Measurements from ENCODE around the gene MINAR1.

MINAR1 gene

GRCh38 chr15:79458491-79458890 lies 26.4 kb downstream of the MINAR1 start:
- Mint-ChIP-seq H3K27me3 (no peaks in the 10 kb centered on the region), H3K36me3 (ENCODE audit: insufficient read depth) (no peaks in the 10 kb centered on the region), H3K27ac (ENCODE audit: low read depth) (no peak overlapping the region), H3K4me1 (no peaks in the 10 kb centered on the region), H3K4me3 (no peak overlapping the region), H3K9me3 (no peaks in the 10 kb centered on the region)
- no peak for DNase-seq (ENCODE audit: low spot score in 2 of 2)
- no peak for ATAC-seq (replicated peaks; ENCODE audit: extremely low read depth, poor library complexity, severe bottlenecking)

GRCh38 chr15:79459666-79460065 lies 27.5 kb downstream of the MINAR1 start:
- ATAC-seq (replicated peaks; ENCODE audit: extremely low read depth, poor library complexity, severe bottlenecking) (no peak), DNase-seq (ENCODE audit: low spot score in 2 of 2) (no peak)
- H3K27ac Mint-ChIP-seq (ENCODE audit: low read depth), result no peak overlapping the region
- no peaks in the 10 kb centered on the region for H3K9me3 Mint-ChIP-seq
- no peaks in the 10 kb centered on the region for H3K4me1 Mint-ChIP-seq
- no peaks in the 10 kb centered on the region for H3K27me3 Mint-ChIP-seq
- no peak overlapping the region for H3K4me3 Mint-ChIP-seq
- no peaks in the 10 kb centered on the region for H3K36me3 Mint-ChIP-seq (ENCODE audit: insufficient read depth)

GRCh38 chr15:79463043-79463780 lies 31.1 kb downstream of the MINAR1 start:
- H3K36me3 Mint-ChIP-seq (ENCODE audit: insufficient read depth), result no peaks in the 10 kb centered on the region
- no peaks in the 10 kb centered on the region for H3K27me3 Mint-ChIP-seq
- H3K4me3 Mint-ChIP-seq, result no peak overlapping the region
- ATAC-seq (replicated peaks; ENCODE audit: extremely low read depth, poor library complexity, severe bottlenecking), result no peak
- H3K27ac Mint-ChIP-seq (ENCODE audit: low read depth), result no peak overlapping the region
- H3K4me1 Mint-ChIP-seq, result no peaks in the 10 kb centered on the region
- no peak for DNase-seq (ENCODE audit: low spot score in 2 of 2)
- H3K9me3 Mint-ChIP-seq, result no peaks in the 10 kb centered on the region

GRCh38 chr15:79463781-79464270 lies 31.7 kb downstream of the MINAR1 start:
- Mint-ChIP-seq H3K36me3 (ENCODE audit: insufficient read depth) (no peaks in the 10 kb centered on the region), H3K4me1 (no peaks in the 10 kb centered on the region), H3K4me3 (no peak overlapping the region), H3K27ac (ENCODE audit: low read depth) (no peak overlapping the region), H3K27me3 (no peaks in the 10 kb centered on the region), H3K9me3 (no peaks in the 10 kb centered on the region)
- DNase-seq (ENCODE audit: low spot score in 2 of 2) (no peak), ATAC-seq (replicated peaks; ENCODE audit: extremely low read depth, poor library complexity, severe bottlenecking) (no peak)

GRCh38 chr15:79466488-79466887 lies 34.4 kb downstream of the MINAR1 start:
- no peaks in the 10 kb centered on the region for H3K9me3 Mint-ChIP-seq
- DNase-seq (ENCODE audit: low spot score in 2 of 2), result no peak
- no peaks in the 10 kb centered on the region for H3K27me3 Mint-ChIP-seq
- no peaks in the 10 kb centered on the region for H3K36me3 Mint-ChIP-seq (ENCODE audit: insufficient read depth)
- no peaks in the 10 kb centered on the region for H3K4me1 Mint-ChIP-seq
- no peak overlapping the region for H3K27ac Mint-ChIP-seq (ENCODE audit: low read depth)
- no peak overlapping the region for H3K4me3 Mint-ChIP-seq
- ATAC-seq (replicated peaks; ENCODE audit: extremely low read depth, poor library complexity, severe bottlenecking), result no peak

GRCh38 chr15:79467865-79468586 lies 35.9 kb downstream of the MINAR1 start:
- Mint-ChIP-seq H3K4me3 (no peak overlapping the region), H3K27ac (ENCODE audit: low read depth) (no peak overlapping the region), H3K9me3 (no peaks in the 10 kb centered on the region), H3K4me1 (no peaks in the 10 kb centered on the region), H3K36me3 (ENCODE audit: insufficient read depth) (peaks cover 2% of the 10 kb centered on the region), H3K27me3 (no peaks in the 10 kb centered on the region)
- ATAC-seq (replicated peaks; ENCODE audit: extremely low read depth, poor library complexity, severe bottlenecking), result no peak
- DNase-seq (ENCODE audit: low spot score in 2 of 2), result no peak

GRCh38 chr15:79472446-79472845 lies 40.3 kb downstream of the MINAR1 start:
- Mint-ChIP-seq H3K27me3 (no peaks in the 10 kb centered on the region), H3K9me3 (no peaks in the 10 kb centered on the region), H3K27ac (ENCODE audit: low read depth) (no peak overlapping the region), H3K36me3 (ENCODE audit: insufficient read depth) (peaks cover 2% of the 10 kb centered on the region), H3K4me1 (no peaks in the 10 kb centered on the region), H3K4me3 (no peak overlapping the region)
- ATAC-seq (replicated peaks; ENCODE audit: extremely low read depth, poor library complexity, severe bottlenecking), result no peak
- no peak for DNase-seq (ENCODE audit: low spot score in 2 of 2)

GRCh38 chr15:79474252-79474651 lies 42.1 kb downstream of the MINAR1 start:
- Mint-ChIP-seq H3K27ac (ENCODE audit: low read depth) (no peak overlapping the region), H3K27me3 (no peaks in the 10 kb centered on the region), H3K36me3 (ENCODE audit: insufficient read depth) (peaks cover 2% of the 10 kb centered on the region), H3K4me1 (no peaks in the 10 kb centered on the region), H3K9me3 (no peaks in the 10 kb centered on the region), H3K4me3 (no peak overlapping the region)
- DNase-seq (ENCODE audit: low spot score in 2 of 2) (no peak), ATAC-seq (replicated peaks; ENCODE audit: extremely low read depth, poor library complexity, severe bottlenecking) (no peak)

GRCh38 chr15:79475306-79475705 lies 43.2 kb downstream of the MINAR1 start:
- no peaks in the 10 kb centered on the region for H3K9me3 Mint-ChIP-seq
- no peak for DNase-seq (ENCODE audit: low spot score in 2 of 2)

GRCh38 chr15:79478108-79478507 lies 46.0 kb downstream of the MINAR1 start:
- no peaks in the 10 kb centered on the region for H3K36me3 Mint-ChIP-seq (ENCODE audit: insufficient read depth)
- ATAC-seq (replicated peaks; ENCODE audit: extremely low read depth, poor library complexity, severe bottlenecking) (no peak), DNase-seq (ENCODE audit: low spot score in 2 of 2) (no peak)
- no peaks in the 10 kb centered on the region for H3K27me3 Mint-ChIP-seq
- no peak overlapping the region for H3K4me3 Mint-ChIP-seq
- H3K4me1 Mint-ChIP-seq, result no peaks in the 10 kb centered on the region
- H3K27ac Mint-ChIP-seq (ENCODE audit: low read depth), result no peak overlapping the region
- H3K9me3 Mint-ChIP-seq, result no peaks in the 10 kb centered on the region

More at GRCh38 chr15:79475306-79475705, 43.2 kb downstream of the MINAR1 start:
- H3K4me3 Mint-ChIP-seq, result no peak overlapping the region
- peaks cover 2% of the 10 kb centered on the region for H3K36me3 Mint-ChIP-seq (ENCODE audit: insufficient read depth)
- no peak for ATAC-seq (replicated peaks; ENCODE audit: extremely low read depth, poor library complexity, severe bottlenecking)
- no peaks in the 10 kb centered on the region for H3K4me1 Mint-ChIP-seq
- H3K27ac Mint-ChIP-seq (ENCODE audit: low read depth), result no peak overlapping the region
- no peaks in the 10 kb centered on the region for H3K27me3 Mint-ChIP-seq

- no peak overlapping the region for H3K27ac Mint-ChIP-seq (ENCODE audit: low read depth)
- H3K36me3 Mint-ChIP-seq (ENCODE audit: insufficient read depth), result no peaks in the 10 kb centered on the region
- no peak overlapping the region for H3K4me3 Mint-ChIP-seq
- H3K9me3 Mint-ChIP-seq, result no peaks in the 10 kb centered on the region
- H3K27me3 Mint-ChIP-seq, result no peaks in the 10 kb centered on the region
- DNase-seq (ENCODE audit: low spot score in 2 of 2) (no peak), ATAC-seq (replicated peaks; ENCODE audit: extremely low read depth, poor library complexity, severe bottlenecking) (no peak)
- H3K4me1 Mint-ChIP-seq, result no peaks in the 10 kb centered on the region
Observed at GRCh38 chr15:79479616-79480015, 47.5 kb downstream of the MINAR1 start.

GRCh38 chr15:79481793-79482192 lies 49.7 kb downstream of the MINAR1 start:
- no peaks in the 10 kb centered on the region for H3K27me3 Mint-ChIP-seq
- DNase-seq (ENCODE audit: low spot score in 2 of 2), result no peak

More at GRCh38 chr15:79481793-79482192, 49.7 kb downstream of the MINAR1 start:
- ATAC-seq (replicated peaks; ENCODE audit: extremely low read depth, poor library complexity, severe bottlenecking), result no peak
- Mint-ChIP-seq H3K9me3 (no peaks in the 10 kb centered on the region), H3K4me1 (no peaks in the 10 kb centered on the region), H3K27ac (ENCODE audit: low read depth) (no peak overlapping the region), H3K4me3 (no peak overlapping the region), H3K36me3 (ENCODE audit: insufficient read depth) (no peaks in the 10 kb centered on the region)
